ENCODE measurements around the gene CDK6. TPM values are rescaled to one million over a fixed set of nuclear protein-coding genes. Genes with fewer than 3 reads are reported as not detected.

CDK6 gene
- total RNA-seq, 1 experiment from 2014 or later, result 38.7 TPM

DNA sequence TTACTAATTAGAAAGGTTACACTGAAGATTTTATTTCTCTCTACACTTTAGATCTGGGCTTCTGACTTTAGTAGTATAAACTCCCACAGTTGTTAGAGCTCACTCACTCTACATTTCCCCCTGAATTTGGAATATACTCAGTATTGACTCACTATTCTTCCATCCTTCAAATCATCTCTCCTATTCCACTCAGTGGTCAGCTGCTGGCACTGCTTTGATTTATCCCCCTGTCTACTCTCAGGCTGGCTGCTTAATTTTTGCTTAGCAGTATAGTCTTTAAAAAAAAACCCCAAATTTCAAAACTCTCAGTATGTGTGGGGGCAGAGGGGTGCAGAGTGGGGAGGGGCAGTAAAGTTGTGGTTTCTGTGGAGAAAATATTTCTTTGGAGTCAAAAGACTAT, 68.9 kb downstream of the CDK6 start:
- Histone ChIP-seq H3K4me2 (ENCODE audit: low read length) (peak overlapping the region; percentile 77; the same call in 1 of the 2 replicates), H3K27ac (ENCODE audit: low read length) (peak overlapping the region; percentile 92), H3K9me3 (ENCODE audit: low read length) (no peaks in the 10 kb centered on the region), H3F3A (ENCODE audit: low read length, unreplicated experiment) (peaks cover 7% of the 10 kb centered on the region), H3K4me3 (ENCODE audit: low read length) (no peak overlapping the region; the same call in 1 of the 2 replicates), H3K27me3 (ENCODE audit: low read length) (no peaks in the 10 kb centered on the region), H3K36me3 (ENCODE audit: low read depth, low read length) (no peaks in the 10 kb centered on the region), H3K9ac (ENCODE audit: low read length) (peak overlapping the region; percentile 56), H3K4me1 (ENCODE audit: insufficient read depth, low read length) (peaks cover 58% of the 10 kb centered on the region), H2AFZ (ENCODE audit: low read length) (no peak overlapping the region), H3K9me2 (replicated peaks; ENCODE audit: low read length) (no peaks in the 10 kb centered on the region), H4K20me1 (ENCODE audit: low read length) (no peaks in the 10 kb centered on the region), H3K79me2 (ENCODE audit: low read length) (peaks cover 40% of the 10 kb centered on the region)
- CTCF ChIA-PET, result interaction anchor here (0.6 to 0.7 kb wide), 5 partner anchors 53 to 99 kb away, joined by 3 to 4 read pairs (median 3); no protein-coding TSS in a partner anchor
- POLR2A ChIA-PET (ENCODE audit: unreplicated experiment), result interaction anchor here (0.5 to 0.6 kb wide), 3 partner anchors 16 to 70 kb away, joined by 3 to 6 read pairs (median 4); no protein-coding TSS in a partner anchor
- TF ChIP-seq, protein P1, sequence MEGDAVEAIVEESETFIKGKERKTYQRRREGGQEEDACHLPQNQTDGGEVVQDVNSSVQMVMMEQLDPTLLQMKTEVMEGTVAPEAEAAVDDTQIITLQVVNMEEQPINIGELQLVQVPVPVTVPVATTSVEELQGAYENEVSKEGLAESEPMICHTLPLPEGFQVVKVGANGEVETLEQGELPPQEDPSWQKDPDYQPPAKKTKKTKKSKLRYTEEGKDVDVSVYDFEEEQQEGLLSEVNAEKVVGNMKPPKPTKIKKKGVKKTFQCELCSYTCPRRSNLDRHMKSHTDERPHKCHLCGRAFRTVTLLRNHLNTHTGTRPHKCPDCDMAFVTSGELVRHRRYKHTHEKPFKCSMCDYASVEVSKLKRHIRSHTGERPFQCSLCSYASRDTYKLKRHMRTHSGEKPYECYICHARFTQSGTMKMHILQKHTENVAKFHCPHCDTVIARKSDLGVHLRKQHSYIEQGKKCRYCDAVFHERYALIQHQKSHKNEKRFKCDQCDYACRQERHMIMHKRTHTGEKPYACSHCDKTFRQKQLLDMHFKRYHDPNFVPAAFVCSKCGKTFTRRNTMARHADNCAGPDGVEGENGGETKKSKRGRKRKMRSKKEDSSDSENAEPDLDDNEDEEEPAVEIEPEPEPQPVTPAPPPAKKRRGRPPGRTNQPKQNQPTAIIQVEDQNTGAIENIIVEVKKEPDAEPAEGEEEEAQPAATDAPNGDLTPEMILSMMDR (conservative IDR thresholded peaks at IDR 0.05; ENCODE audit: low read depth, low read length), result no peak
- no peak for TF ChIP-seq EZH2 (IDR thresholded peaks at IDR 0.05; ENCODE audit: low read length, unreplicated experiment)
- no peak for TF ChIP-seq EZH2phosphoT487 (IDR thresholded peaks at IDR 0.05; ENCODE audit: borderline replicate concordance, low read length)
- DNase-seq (peak; percentile 37), ATAC-seq (peak; percentile 11; the same call in 1 of the 2 replicates)
- intact Hi-C loops (cut with micrococcal nuclease), result loop anchor here (2.0 to 10.0 kb wide), 2 partner anchors 13 to 147 kb away; no protein-coding TSS in a partner anchor
- BruUV-seq (replicated peaks), result no TSS peak

DNA sequence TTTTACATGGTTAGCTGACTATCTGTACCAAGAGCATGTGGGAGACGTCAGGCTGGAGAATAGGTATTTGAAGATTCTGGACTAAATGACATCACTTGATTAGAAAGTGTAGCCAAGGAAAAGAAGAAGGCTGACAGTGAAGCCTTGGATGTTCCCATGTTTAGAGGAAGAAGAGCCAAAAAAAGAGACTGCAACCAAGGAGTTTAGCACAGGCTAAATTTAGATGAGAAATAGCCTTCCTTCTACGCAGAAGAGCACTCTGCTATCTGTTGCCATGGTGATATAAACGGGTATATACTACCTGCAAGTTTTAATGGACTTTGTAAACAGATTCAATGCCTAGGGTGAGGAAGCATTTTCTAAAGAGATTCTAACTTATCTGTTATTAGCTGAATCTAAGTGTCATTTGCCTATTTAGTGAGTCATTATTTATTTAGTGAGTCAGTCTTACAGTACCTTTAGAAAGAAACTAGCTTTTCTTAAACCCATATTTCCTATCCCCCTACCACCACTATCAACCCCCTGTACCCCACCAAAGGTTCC, 69.8 kb downstream of the CDK6 start:
- H3K4me3 ChIP-seq (ENCODE audit: low read length), result peak overlapping the region; percentile 25; the same call in 1 of the 2 replicates
- peaks cover 67% of the 10 kb centered on the region for H3K4me1 ChIP-seq (ENCODE audit: insufficient read depth, low read length)

More for the DNA sequence above, 69.8 kb downstream of the CDK6 start:
- BruUV-seq (replicated peaks), result no TSS peak
- Histone ChIP-seq H3K9ac (ENCODE audit: low read length) (peak overlapping the region; percentile 56), H3K4me2 (ENCODE audit: low read length) (peak overlapping the region; percentile 77), H4K20me1 (ENCODE audit: low read length) (no peaks in the 10 kb centered on the region), H3K36me3 (ENCODE audit: low read depth, low read length) (no peaks in the 10 kb centered on the region), H3K9me2 (replicated peaks; ENCODE audit: low read length) (no peaks in the 10 kb centered on the region), H3K9me3 (ENCODE audit: low read length) (no peaks in the 10 kb centered on the region), H3K79me2 (ENCODE audit: low read length) (peaks cover 49% of the 10 kb centered on the region), H3K27me3 (ENCODE audit: low read length) (no peaks in the 10 kb centered on the region), H2AFZ (ENCODE audit: low read length) (no peak overlapping the region), H3K27ac (ENCODE audit: low read length) (peak overlapping the region; percentile 92), H3F3A (ENCODE audit: low read length, unreplicated experiment) (peaks cover 7% of the 10 kb centered on the region)
- intact Hi-C loops (cut with micrococcal nuclease), result loop anchor here (1.0 to 10.0 kb wide), 4 partner anchors 14 to 148 kb away; no protein-coding TSS in a partner anchor
- ATAC-seq (peak; percentile 62), DNase-seq (peak; percentile 74)
- TF ChIP-seq, protein P1 (conservative IDR thresholded peaks at IDR 0.05; ENCODE audit: low read depth, low read length), result no peak
- TF ChIP-seq EZH2phosphoT487 (IDR thresholded peaks at IDR 0.05; ENCODE audit: borderline replicate concordance, low read length), result no peak
- no peak for TF ChIP-seq EZH2 (IDR thresholded peaks at IDR 0.05; ENCODE audit: low read length, unreplicated experiment)
- ChIA-PET POLR2A (ENCODE audit: unreplicated experiment) (interaction anchor here (0.5 to 1.2 kb wide), 3 partner anchors 16 to 71 kb away, joined by 3 to 6 read pairs (median 3); no protein-coding TSS in a partner anchor), CTCF (interaction anchor here (0.6 kb wide), 3 partner anchors 37 to 72 kb away, joined by 3 to 8 read pairs (median 4); no protein-coding TSS in a partner anchor)
